Measurements from ENCODE around the gene SLC6A17.

GRCh38 chr1:110164725-110165350 is 14.5 kb downstream of the SLC6A17 start:
- TF ChIP-seq POLR2AphosphoS5 (IDR thresholded peaks at IDR 0.05; ENCODE audit: low read depth, low read length), result no peak
- TF ChIP-seq TAF1 (IDR thresholded peaks at IDR 0.05; ENCODE audit: low read depth, low read length), result no peak
- no peak for TF ChIP-seq SPI1 (IDR thresholded peaks at IDR 0.05; ENCODE audit: low read depth, low read length)
- no peak for TF ChIP-seq POLR2A (IDR thresholded peaks at IDR 0.05; ENCODE audit: low read depth, low read length)

Data from GM12891 (cell line).